Mesenchymal stem cell (in vitro differentiated cells and primary cell): ENCODE measurements around the gene EFCAB6.

ENCODE experiments used
- DNase-seq: peaks from one replicate; pipeline ENCODE4 v3.0.0-alpha.2; 2013
- H2AFZ ChIP-seq: one replicate; pipeline ENCODE4 v1.6.1; 2013; ENCODE audit warnings: low read depth, mild to moderate bottlenecking, control low read depth, inconsistent platforms, low read length, moderate library complexity
- H2AK5ac ChIP-seq: 2 replicates; pipeline ENCODE4 v1.6.1; 2013; ENCODE audit warnings: low read length, moderate library complexity, mild to moderate bottlenecking, inconsistent platforms; ENCODE audit not compliant: severe bottlenecking
- H2BK120ac ChIP-seq: one replicate; pipeline ENCODE4 v1.6.1; 2013; ENCODE audit warnings: low read depth, mild to moderate bottlenecking, inconsistent platforms, low read length, moderate library complexity
- H2BK12ac ChIP-seq, 2 experiments: one replicate each; pipeline ENCODE4 v1.6.1; 2013; ENCODE audit warnings: inconsistent platforms in 2 of 2, low read length in 2 of 2, mild to moderate bottlenecking in 2 of 2, moderate library complexity in 2 of 2, control low read depth in 1 of 2
- H2BK15ac ChIP-seq: one replicate; pipeline ENCODE4 v1.6.1; 2013; ENCODE audit warnings: mild to moderate bottlenecking, low read depth, inconsistent platforms; ENCODE audit not compliant: poor library complexity, severe bottlenecking
- H2BK5ac ChIP-seq: 2 replicates; pipeline ENCODE4 v1.6.1; 2013; ENCODE audit warnings: low read depth, mild to moderate bottlenecking, low read length, control low read depth, inconsistent platforms; ENCODE audit not compliant: poor library complexity, severe bottlenecking
- H3K14ac ChIP-seq, 2 experiments: one replicate each; pipeline ENCODE4 v1.6.1; 2013; ENCODE audit warnings: inconsistent platforms in 2 of 2, low read length in 2 of 2, control low read depth in 1 of 2, mild to moderate bottlenecking in 1 of 2, moderate library complexity in 1 of 2
- H3K18ac ChIP-seq, 2 experiments: one replicate each; pipeline ENCODE4 v1.6.1; 2013; ENCODE audit warnings: inconsistent platforms in 2 of 2, low read length in 2 of 2, control low read depth in 1 of 2, low read depth in 1 of 2, mild to moderate bottlenecking in 1 of 2
- H3K23ac ChIP-seq, 2 experiments: one replicate each; pipeline ENCODE4 v1.6.1; 2013; ENCODE audit warnings: inconsistent platforms in 2 of 2, low read length in 2 of 2, mild to moderate bottlenecking in 2 of 2, moderate library complexity in 2 of 2, control low read depth in 1 of 2
- H3K27ac ChIP-seq: 2 replicates; pipeline ENCODE4 v1.5.1; 2013; ENCODE audit warnings: mild to moderate bottlenecking, moderate library complexity, low read length, control low read depth, inconsistent platforms; ENCODE audit not compliant: poor library complexity, severe bottlenecking
- H3K27me3 ChIP-seq, 2 experiments: 2 replicates each; pipeline versions ENCODE4 v1.6.1 to v1.7.0; 2013; ENCODE audit warnings: low read length in 2 of 2, mild to moderate bottlenecking in 2 of 2, moderate library complexity in 2 of 2, control low read depth in 1 of 2, inconsistent platforms in 1 of 2; ENCODE audit not compliant: control insufficient read depth in 1 of 2, insufficient read depth in 1 of 2
- H3K36me3 ChIP-seq, 2 experiments: 2 replicates each; pipeline versions ENCODE4 v1.6.1 to v1.7.0; 2013; ENCODE audit warnings: low read length in 2 of 2, control low read depth in 1 of 2, inconsistent platforms in 1 of 2, low read depth in 1 of 2, mild to moderate bottlenecking in 1 of 2; ENCODE audit not compliant: insufficient read depth in 2 of 2, control insufficient read depth in 1 of 2
- H3K4ac ChIP-seq, 2 experiments: one replicate each; pipeline ENCODE4 v1.6.1; 2013; ENCODE audit warnings: inconsistent platforms in 2 of 2, low read length in 2 of 2, mild to moderate bottlenecking in 2 of 2, moderate library complexity in 2 of 2, control low read depth in 1 of 2, low read depth in 1 of 2
- H3K4me1 ChIP-seq: 2 replicates; pipeline ENCODE4 v1.6.1; 2013; ENCODE audit warnings: low read depth, low read length, control low read depth; ENCODE audit not compliant: control insufficient read depth, insufficient read depth
- H3K4me2 ChIP-seq: 2 replicates; pipeline ENCODE4 v1.6.1; 2013; ENCODE audit warnings: low read length, mild to moderate bottlenecking, inconsistent platforms; ENCODE audit not compliant: poor library complexity, severe bottlenecking
- H3K4me3 ChIP-seq, 2 experiments: 2 replicates each; pipeline versions ENCODE4 v1.5.1 to v1.7.0; 2013; ENCODE audit warnings: low read length in 2 of 2, mild to moderate bottlenecking in 2 of 2, control low read depth in 1 of 2, low read depth in 1 of 2; ENCODE audit not compliant: insufficient read depth in 1 of 2
- H3K79me1 ChIP-seq: replicated peaks from 2 replicates; pipeline ENCODE4 v1.6.1; 2013; ENCODE audit warnings: mild to moderate bottlenecking, control low read depth, low read length, inconsistent platforms; ENCODE audit not compliant: poor library complexity, severe bottlenecking
- H3K9ac ChIP-seq: 2 replicates; pipeline ENCODE4 v1.7.0; 2013; ENCODE audit warnings: mild to moderate bottlenecking, low read length, moderate library complexity
- H3K9me3 ChIP-seq: 2 replicates; pipeline ENCODE4 v1.7.0; 2013; ENCODE audit warnings: mild to moderate bottlenecking, low read length; ENCODE audit not compliant: control insufficient read depth
- H4K8ac ChIP-seq: one replicate; pipeline ENCODE4 v1.6.1; 2013; ENCODE audit warnings: inconsistent platforms, mild to moderate bottlenecking, low read length, moderate library complexity
- H4K91ac ChIP-seq: one replicate; pipeline ENCODE4 v1.6.1; 2013; ENCODE audit warnings: mild to moderate bottlenecking, low read length, inconsistent platforms
- WGBS: methylation state at CpG from one replicate; pipeline ENCODE4 v1.1.7; 2013; ENCODE audit warnings: mixed read lengths; 5-methylcytosine and 5-hydroxymethylcytosine counted together

Gene EFCAB6

GRCh38 chr22:43512279-43512678 is 299.8 kb downstream of the EFCAB6 start:
- Histone ChIP-seq H4K91ac (no peak overlapping the region), H3K4ac (no peak overlapping the region), H2AFZ (no peak overlapping the region), H4K8ac (no peak overlapping the region), H2BK15ac (no peak overlapping the region), H2BK120ac (no peak overlapping the region), H2AK5ac (no peak overlapping the region), H3K18ac (no peak overlapping the region), H3K79me1 (no peaks in the 10 kb centered on the region), H3K9ac (no peak overlapping the region), H3K36me3 (no peaks in the 10 kb centered on the region), H3K4me3 (no peak overlapping the region), H3K9me3 (no peaks in the 10 kb centered on the region), H3K23ac (no peak overlapping the region), H3K14ac (no peak overlapping the region), H3K27me3 (no peaks in the 10 kb centered on the region), H3K27ac (no peak overlapping the region), H3K4me2 (no peak overlapping the region), H2BK5ac (no peak overlapping the region), H2BK12ac (no peak overlapping the region), H3K4me1 (no peaks in the 10 kb centered on the region)
- WGBS, result 69% methylated on average over 8 of the region's 8 CpGs
- no peak for DNase-seq

GRCh38 chr22:43511276-43511910 is 300.7 kb downstream of the EFCAB6 start:
- Histone ChIP-seq H3K27me3 (no peaks in the 10 kb centered on the region), H2BK5ac (no peak overlapping the region), H3K36me3 (no peaks in the 10 kb centered on the region), H3K23ac (no peak overlapping the region), H3K4me3 (no peak overlapping the region), H2AK5ac (no peak overlapping the region), H3K14ac (no peak overlapping the region), H3K27ac (no peak overlapping the region), H3K9me3 (no peaks in the 10 kb centered on the region), H3K4me1 (no peaks in the 10 kb centered on the region), H2BK12ac (no peak overlapping the region), H2BK120ac (no peak overlapping the region), H2BK15ac (no peak overlapping the region), H3K4ac (no peak overlapping the region), H3K18ac (no peak overlapping the region), H3K79me1 (no peaks in the 10 kb centered on the region), H3K4me2 (no peak overlapping the region), H3K9ac (no peak overlapping the region), H4K91ac (no peak overlapping the region), H4K8ac (no peak overlapping the region), H2AFZ (no peak overlapping the region)
- DNase-seq, result no peak
- 84% methylated on average over 14 of the region's 16 CpGs for WGBS

GRCh38 chr22:43510281-43511070 is 301.6 kb downstream of the EFCAB6 start:
- H2BK12ac ChIP-seq, result no peak overlapping the region
- H3K4ac ChIP-seq, result no peak overlapping the region
- WGBS, result 64% methylated on average over 9 of the region's 9 CpGs
- no peaks in the 10 kb centered on the region for H3K4me1 ChIP-seq
- no peak overlapping the region for H3K23ac ChIP-seq
- no peaks in the 10 kb centered on the region for H3K79me1 ChIP-seq
- no peaks in the 10 kb centered on the region for H3K27me3 ChIP-seq
- H2AFZ ChIP-seq, result no peak overlapping the region
- H4K91ac ChIP-seq, result no peak overlapping the region
- H2BK120ac ChIP-seq, result no peak overlapping the region
- H2BK15ac ChIP-seq, result no peak overlapping the region
- no peak overlapping the region for H3K4me3 ChIP-seq
- DNase-seq, result no peak
- no peak overlapping the region for H3K27ac ChIP-seq
- H2AK5ac ChIP-seq, result no peak overlapping the region
- H3K18ac ChIP-seq, result no peak overlapping the region
- no peaks in the 10 kb centered on the region for H3K9me3 ChIP-seq
- no peak overlapping the region for H3K4me2 ChIP-seq
- no peaks in the 10 kb centered on the region for H3K36me3 ChIP-seq
- H2BK5ac ChIP-seq, result no peak overlapping the region
- no peak overlapping the region for H3K9ac ChIP-seq
- H4K8ac ChIP-seq, result no peak overlapping the region
- H3K14ac ChIP-seq, result no peak overlapping the region

GRCh38 chr22:43509337-43509736 is 302.8 kb downstream of the EFCAB6 start:
- no peak overlapping the region for H2BK120ac ChIP-seq
- H3K4ac ChIP-seq, result no peak overlapping the region
- no peak overlapping the region for H2BK12ac ChIP-seq
- no peak overlapping the region for H3K4me3 ChIP-seq
- no peaks in the 10 kb centered on the region for H3K36me3 ChIP-seq
- H4K8ac ChIP-seq, result no peak overlapping the region
- H4K91ac ChIP-seq, result no peak overlapping the region
- DNase-seq, result no peak
- no peaks in the 10 kb centered on the region for H3K9me3 ChIP-seq
- H3K4me1 ChIP-seq, result no peaks in the 10 kb centered on the region
- no peak overlapping the region for H2AK5ac ChIP-seq
- H3K9ac ChIP-seq, result no peak overlapping the region
- H3K18ac ChIP-seq, result no peak overlapping the region
- H2BK15ac ChIP-seq, result no peak overlapping the region
- H3K27me3 ChIP-seq, result no peaks in the 10 kb centered on the region
- H3K14ac ChIP-seq, result no peak overlapping the region
- 70% methylated on average over 2 of the region's 2 CpGs for WGBS
- H2BK5ac ChIP-seq, result no peak overlapping the region
- H3K79me1 ChIP-seq, result no peaks in the 10 kb centered on the region
- H2AFZ ChIP-seq, result no peak overlapping the region
- no peak overlapping the region for H3K23ac ChIP-seq
- H3K27ac ChIP-seq, result no peak overlapping the region
- H3K4me2 ChIP-seq, result no peak overlapping the region
